Naive thymus-derived CD4-positive, alpha-beta T cell (primary cell): Measurements from ENCODE around the gene MLXIP. TPM values are rescaled to one million over a fixed set of nuclear protein-coding genes. Genes with fewer than 3 reads are reported as not detected.

Experiments
- ATAC-seq: fragments of 150-1000 bp; cut with Tn5 transposase; 2 replicates; pipeline ENCODE4 v1.10.0; 2021; ENCODE audit warnings: mild to moderate bottlenecking, moderate library complexity
- CTCF ChIA-PET: fragments of 350-600 bp; sonication (Branson Sonifier 250); formaldehyde crosslinking; loops from one replicate; lab custom pipeline; 2021; ENCODE audit warnings: antibody characterized with exemption; lab: Charles Lee
- POLR2A ChIA-PET: fragments of 350-600 bp; sonication (Branson Sonifier 250); formaldehyde crosslinking; loops from one replicate; lab custom pipeline; 2021; ENCODE audit warnings: antibody characterized with exemption, inconsistent platforms; lab: Charles Lee
- DNase-seq, 9 donors: peaks; one replicate each; pipeline versions ENCODE4 v3.0.0 to v3.0.0-alpha.2; 2020 to 2022; ENCODE audit warnings: mixed read lengths in 1 of 9
- H3K27ac ChIP-seq: one replicate; pipeline ENCODE4 v1.7.0; 2013; ENCODE audit warnings: mild to moderate bottlenecking, low read depth, low read length, moderate library complexity
- H3K27me3 ChIP-seq, 2 donors: one replicate each; pipeline ENCODE4 v1.7.0; 2013; ENCODE audit warnings: low read length in 2 of 2, mild to moderate bottlenecking in 2 of 2, moderate library complexity in 2 of 2; ENCODE audit not compliant: control insufficient read depth in 2 of 2, insufficient read depth in 2 of 2
- H3K36me3 ChIP-seq, 3 experiments: 1 replicate in 2 of 3; 2 replicates in 1 of 3; pipeline ENCODE4 v1.7.0; 2013; ENCODE audit warnings: low read length in 3 of 3, mild to moderate bottlenecking in 3 of 3, moderate library complexity in 1 of 3; ENCODE audit not compliant: insufficient read depth in 3 of 3, control insufficient read depth in 2 of 3
- H3K4me1 ChIP-seq, 2 donors: one replicate each; pipeline ENCODE4 v1.7.0; 2013; ENCODE audit warnings: low read length in 2 of 2, mild to moderate bottlenecking in 2 of 2, moderate library complexity in 1 of 2; ENCODE audit not compliant: control insufficient read depth in 2 of 2, insufficient read depth in 2 of 2
- H3K4me3 ChIP-seq: 2 replicates; pipeline ENCODE4 v1.7.0; 2013; ENCODE audit warnings: mild to moderate bottlenecking, low read length
- H3K9me3 ChIP-seq, 3 experiments: 1 replicate in 2 of 3; 2 replicates in 1 of 3; pipeline ENCODE4 v1.7.0; 2013; ENCODE audit warnings: low read length in 3 of 3; ENCODE audit not compliant: control insufficient read depth in 2 of 3
- H3K27ac Mint-ChIP-seq, 9 donors: one replicate each; pipeline ENCODE4 v1.8.0; 2020 to 2022; ENCODE audit warnings: mixed read lengths in 9 of 9, mild to moderate bottlenecking in 8 of 9, moderate library complexity in 5 of 9, inconsistent platforms in 2 of 9
- H3K27me3 Mint-ChIP-seq, 5 donors: one replicate each; pipeline ENCODE4 v1.8.0; 2021 to 2022; ENCODE audit warnings: mixed read lengths in 5 of 5, mild to moderate bottlenecking in 1 of 5
- H3K36me3 Mint-ChIP-seq, 5 donors: one replicate each; pipeline ENCODE4 v1.8.0; 2020 to 2022; ENCODE audit warnings: mixed read lengths in 5 of 5, mild to moderate bottlenecking in 3 of 5, inconsistent platforms in 1 of 5
- H3K4me1 Mint-ChIP-seq, 7 donors: one replicate each; pipeline ENCODE4 v1.8.0; 2020 to 2022; ENCODE audit warnings: mixed read lengths in 7 of 7, mild to moderate bottlenecking in 3 of 7, inconsistent platforms in 1 of 7
- H3K4me3 Mint-ChIP-seq, 10 donors: one replicate each; pipeline ENCODE4 v1.8.0; 2020 to 2022; ENCODE audit warnings: mild to moderate bottlenecking in 10 of 10, mixed read lengths in 10 of 10, moderate library complexity in 6 of 10, inconsistent platforms in 2 of 10
- H3K9me3 Mint-ChIP-seq, 11 donors: one replicate each; pipeline ENCODE4 v1.8.0; 2020 to 2022; ENCODE audit warnings: mixed read lengths in 11 of 11, mild to moderate bottlenecking in 4 of 11, inconsistent platforms in 1 of 11, moderate library complexity in 1 of 11
- intact Hi-C, 2 donors: fragments of 100-400 bp; cut with micrococcal nuclease; formaldehyde crosslinking; loops; one replicate each; pipeline ENCODE4 v1.15.1; 2023
- polyA plus RNA-seq, 2 donors: library from polyadenylated mRNA; unstranded; fragments of 300-500 nt; fragmentation: Illumina TruSeq; gene quantifications; one replicate each; pipeline ENCODE4 v1.2.3, GENCODE V29; 2021
- total RNA-seq, 6 experiments: library from RNA in 5 of 6; stranded (reverse) in 5 of 6; gene quantifications; 1 replicate in 5 of 6; 2 replicates in 1 of 6; pipeline ENCODE4 v1.2.3 and lab custom pipeline; 2021 to 2026

Gene MLXIP
- total and polyA plus RNA-seq, 7 experiments from 2014 or later: 17.4 to 123 (median 100) TPM

- peaks cover 0 to 81% (median 19%) of the 10 kb centered on the region in 3 experiments for H3K36me3 ChIP-seq
- peaks cover 3 to 36% (median 7%) of the 10 kb centered on the region in 5 donors for H3K36me3 Mint-ChIP-seq
- POLR2A ChIA-PET: no interaction called here
Observed at GRCh38 chr12:122139941-122140340, 61.4 kb downstream of the MLXIP start.

GRCh38 chr12:122140467-122141257 is 62.1 kb downstream of the MLXIP start:
- Histone ChIP-seq H3K36me3 (peaks cover 0 to 77% (median 12%) of the 10 kb centered on the region in 3 experiments), H3K9me3 (no peaks in the 10 kb centered on the region), H3K4me3 (no peak overlapping the region), H3K4me1 (no peaks in the 10 kb centered on the region), H3K27me3 (no peaks in the 10 kb centered on the region), H3K27ac (no peak overlapping the region)
- ChIA-PET POLR2A (no interaction called here), CTCF (no interaction called here)
- no peak overlapping the region for H3K4me3 Mint-ChIP-seq
- H3K27me3 Mint-ChIP-seq: no peaks in the 10 kb centered on the region
- intact Hi-C loops: no loop called here
- no peak for DNase-seq
- no peaks in the 10 kb centered on the region for H3K9me3 Mint-ChIP-seq
- peaks cover 0 to 3% (median 0%) of the 10 kb centered on the region in 7 donors for H3K4me1 Mint-ChIP-seq
- H3K27ac Mint-ChIP-seq: peak overlapping the region in 3 of 9 donors; percentile 4 to 43 (median 24)
- no peak for ATAC-seq
- peaks cover 1 to 34% (median 7%) of the 10 kb centered on the region in 5 donors for H3K36me3 Mint-ChIP-seq

More at GRCh38 chr12:122139941-122140340, 61.4 kb downstream of the MLXIP start:
- Mint-ChIP-seq H3K9me3 (no peaks in the 10 kb centered on the region), H3K27me3 (no peaks in the 10 kb centered on the region), H3K4me3 (no peak overlapping the region), H3K4me1 (peaks cover 0 to 3% (median 0%) of the 10 kb centered on the region in 7 donors), H3K27ac (peak overlapping the region in 2 of 9 donors; percentile 21 to 51)
- H3K27me3 ChIP-seq: no peaks in the 10 kb centered on the region
- H3K9me3 ChIP-seq: no peaks in the 10 kb centered on the region
- ATAC-seq: no peak
- H3K27ac ChIP-seq: no peak overlapping the region
- CTCF ChIA-PET: no interaction called here
- no peaks in the 10 kb centered on the region for H3K4me1 ChIP-seq
- H3K4me3 ChIP-seq: no peak overlapping the region
- intact Hi-C loops: no loop called here
- no peak for DNase-seq

- Mint-ChIP-seq H3K36me3 (peaks cover 1 to 30% (median 7%) of the 10 kb centered on the region in 5 donors), H3K4me3 (no peak overlapping the region), H3K4me1 (peaks cover 0 to 3% (median 0%) of the 10 kb centered on the region in 7 donors), H3K27ac (no peak overlapping the region), H3K9me3 (no peaks in the 10 kb centered on the region), H3K27me3 (no peaks in the 10 kb centered on the region)
- intact Hi-C loops: no loop called here
- ChIA-PET CTCF (no interaction called here), POLR2A (no interaction called here)
- no peak for DNase-seq
- H3K9me3 ChIP-seq: no peaks in the 10 kb centered on the region
- no peak overlapping the region for H3K27ac ChIP-seq
- H3K36me3 ChIP-seq: peaks cover 0 to 66% (median 12%) of the 10 kb centered on the region in 3 experiments
- H3K4me3 ChIP-seq: no peak overlapping the region
- no peaks in the 10 kb centered on the region for H3K27me3 ChIP-seq
- ATAC-seq: no peak
- H3K4me1 ChIP-seq: no peaks in the 10 kb centered on the region
Observed at GRCh38 chr12:122141911-122142725, 63.6 kb downstream of the MLXIP start.

GRCh38 chr12:122142857-122143256 is 64.3 kb downstream of the MLXIP start:
- Histone ChIP-seq H3K4me3 (no peak overlapping the region), H3K4me1 (no peaks in the 10 kb centered on the region), H3K36me3 (peaks cover 0 to 59% (median 12%) of the 10 kb centered on the region in 3 experiments), H3K27me3 (no peaks in the 10 kb centered on the region), H3K9me3 (no peaks in the 10 kb centered on the region), H3K27ac (no peak overlapping the region)
- Mint-ChIP-seq H3K27me3 (no peaks in the 10 kb centered on the region), H3K4me1 (peaks cover 0 to 5% (median 0%) of the 10 kb centered on the region in 7 donors), H3K27ac (no peak overlapping the region), H3K4me3 (no peak overlapping the region), H3K9me3 (no peaks in the 10 kb centered on the region), H3K36me3 (peaks cover 1 to 30% (median 7%) of the 10 kb centered on the region in 5 donors)
- ATAC-seq (no peak), DNase-seq (no peak)
- ChIA-PET CTCF (no interaction called here), POLR2A (no interaction called here)
- intact Hi-C loops: no loop called here

- Mint-ChIP-seq H3K4me1 (peaks cover 0 to 7% (median 3%) of the 10 kb centered on the region in 7 donors), H3K9me3 (no peaks in the 10 kb centered on the region), H3K27ac (no peak overlapping the region), H3K4me3 (no peak overlapping the region), H3K27me3 (no peaks in the 10 kb centered on the region), H3K36me3 (peaks cover 1 to 21% (median 7%) of the 10 kb centered on the region in 5 donors)
- no peak overlapping the region for H3K27ac ChIP-seq
- ATAC-seq (no peak), DNase-seq (no peak)
- H3K4me1 ChIP-seq: no peaks in the 10 kb centered on the region
- no peaks in the 10 kb centered on the region for H3K9me3 ChIP-seq
- no peaks in the 10 kb centered on the region for H3K27me3 ChIP-seq
- ChIA-PET POLR2A (no interaction called here), CTCF (no interaction called here)
- peaks cover 0 to 39% (median 12%) of the 10 kb centered on the region in 3 experiments for H3K36me3 ChIP-seq
- intact Hi-C loops: no loop called here
- H3K4me3 ChIP-seq: no peak overlapping the region
Observed at GRCh38 chr12:122144885-122145284, 66.3 kb downstream of the MLXIP start.

- H3K27me3 ChIP-seq: no peaks in the 10 kb centered on the region
- H3K27ac Mint-ChIP-seq: peak overlapping the region in 3 of 9 donors; percentile 36 to 67 (median 57)
- intact Hi-C loops: no loop called here
- ChIA-PET CTCF (interaction anchor here (0.5 to 1.1 kb wide), 2 partner anchors 45 to 91 kb away, joined by 3 to 6 read pairs; no protein-coding TSS in a partner anchor), POLR2A (no interaction called here)
- no peak overlapping the region for H3K4me3 ChIP-seq
- H3K4me1 Mint-ChIP-seq: peaks cover 0 to 7% (median 3%) of the 10 kb centered on the region in 7 donors
- DNase-seq: no peak
- H3K36me3 Mint-ChIP-seq: peaks cover 1 to 18% (median 7%) of the 10 kb centered on the region in 5 donors
- no peak for ATAC-seq
- no peak overlapping the region for H3K27ac ChIP-seq
- no peaks in the 10 kb centered on the region for H3K4me1 ChIP-seq
- H3K9me3 ChIP-seq: no peaks in the 10 kb centered on the region
- H3K36me3 ChIP-seq: peaks cover 0 to 33% (median 12%) of the 10 kb centered on the region in 3 experiments
- no peak overlapping the region for H3K4me3 Mint-ChIP-seq
- H3K27me3 Mint-ChIP-seq: no peaks in the 10 kb centered on the region
- H3K9me3 Mint-ChIP-seq: no peaks in the 10 kb centered on the region
Observed at GRCh38 chr12:122145505-122146330, 67.2 kb downstream of the MLXIP start.
